ENCODE data around the gene PPIF.

PPIF gene

GRCh38 chr10:79349766-79350406 is 2.6 kb downstream of the PPIF start:
- DNase-seq: no peak

DNA sequence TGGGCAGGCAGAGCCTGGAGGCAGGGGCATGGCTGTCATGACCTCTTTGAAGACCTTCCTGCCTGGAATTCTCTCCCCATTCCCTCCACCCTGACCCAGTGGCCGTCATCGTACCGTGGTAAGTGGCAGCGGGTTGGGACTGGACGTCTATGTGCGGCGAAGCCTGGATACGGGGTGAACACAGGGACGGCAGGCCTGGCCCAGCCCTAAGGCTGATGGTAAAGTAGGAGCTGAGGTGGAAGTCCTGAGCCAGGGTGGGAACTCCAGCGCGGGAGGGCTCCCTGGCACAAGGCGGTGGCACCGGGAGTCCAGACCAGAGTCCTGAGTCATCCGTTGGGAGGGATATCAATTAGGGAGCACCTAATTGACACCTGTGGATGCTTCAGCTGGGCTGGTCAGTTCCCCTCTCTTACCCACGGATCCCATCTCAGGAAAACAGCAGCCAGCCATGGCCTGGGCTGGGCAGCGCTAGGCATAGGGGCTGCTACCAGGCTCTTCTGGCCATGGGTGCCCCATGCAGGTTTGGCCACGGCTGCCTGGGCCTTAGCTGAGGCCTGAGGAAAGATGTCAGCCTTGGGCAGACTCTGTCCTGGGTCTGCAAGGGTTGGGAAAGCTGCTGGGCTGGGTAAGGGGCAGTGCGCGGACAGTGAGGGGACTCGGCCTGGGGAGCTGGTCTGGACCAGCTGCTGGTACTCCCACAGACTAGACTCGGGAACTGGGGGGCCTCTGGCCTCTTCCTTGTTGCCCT is 3.3 kb downstream of the PPIF start:
- no peak for DNase-seq

GRCh38 chr10:79351332-79351731 is 4.1 kb downstream of the PPIF start:
- DNase-seq: no peak

DNA sequence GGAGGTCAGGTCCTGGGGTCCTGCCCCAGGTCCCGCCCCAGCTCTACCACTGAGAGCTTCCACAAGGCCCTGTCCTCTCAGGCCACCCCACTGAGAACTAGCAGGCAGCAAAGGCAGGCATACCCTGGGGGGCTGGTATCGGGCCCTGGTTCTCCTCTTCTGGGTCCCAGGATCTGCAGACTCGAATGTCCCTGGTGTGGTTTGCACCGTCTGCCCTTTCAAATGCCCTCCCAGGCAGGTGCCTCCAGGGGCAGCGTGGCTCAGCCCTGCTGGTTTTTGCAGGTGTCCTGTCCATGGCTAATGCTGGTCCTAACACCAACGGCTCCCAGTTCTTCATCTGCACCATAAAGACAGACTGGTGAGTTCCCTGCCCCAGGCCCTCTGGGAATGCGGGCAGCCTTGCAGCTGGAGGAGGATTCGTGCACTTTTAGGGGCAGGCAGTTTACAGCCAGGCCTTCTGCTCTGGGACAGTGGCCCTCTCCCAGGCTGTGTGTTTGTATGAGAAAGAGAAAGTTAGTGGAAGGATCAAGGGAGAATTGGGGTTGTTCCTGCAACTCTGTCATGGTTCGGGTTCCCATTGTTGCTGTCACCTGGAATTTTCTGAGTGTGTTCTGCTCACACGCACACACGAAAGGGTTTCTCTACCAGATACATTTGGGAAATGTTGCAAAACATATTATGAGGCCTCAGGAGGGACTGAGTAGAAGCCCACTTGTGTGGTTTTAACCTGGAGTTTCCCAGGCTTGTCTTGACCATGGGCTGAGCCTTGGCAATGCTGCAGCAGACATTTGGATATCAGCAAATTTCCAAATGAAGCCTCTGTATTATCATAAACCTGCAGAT is 5.0 kb downstream of the PPIF start:
- no peak for DNase-seq

- DNase-seq: no peak
Observed at GRCh38 chr10:79353000-79353406, 5.7 kb downstream of the PPIF start.

DNA sequence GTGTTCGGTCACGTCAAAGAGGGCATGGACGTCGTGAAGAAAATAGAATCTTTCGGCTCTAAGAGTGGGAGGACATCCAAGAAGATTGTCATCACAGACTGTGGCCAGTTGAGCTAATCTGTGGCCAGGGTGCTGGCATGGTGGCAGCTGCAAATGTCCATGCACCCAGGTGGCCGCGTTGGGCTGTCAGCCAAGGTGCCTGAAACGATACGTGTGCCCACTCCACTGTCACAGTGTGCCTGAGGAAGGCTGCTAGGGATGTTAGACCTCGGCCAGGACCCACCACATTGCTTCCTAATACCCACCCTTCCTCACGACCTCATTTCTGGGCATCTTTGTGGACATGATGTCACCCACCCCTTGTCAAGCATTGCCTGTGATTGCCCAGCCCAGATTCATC is 6.5 kb downstream of the PPIF start:
- DNase-seq: no peak

DNA sequence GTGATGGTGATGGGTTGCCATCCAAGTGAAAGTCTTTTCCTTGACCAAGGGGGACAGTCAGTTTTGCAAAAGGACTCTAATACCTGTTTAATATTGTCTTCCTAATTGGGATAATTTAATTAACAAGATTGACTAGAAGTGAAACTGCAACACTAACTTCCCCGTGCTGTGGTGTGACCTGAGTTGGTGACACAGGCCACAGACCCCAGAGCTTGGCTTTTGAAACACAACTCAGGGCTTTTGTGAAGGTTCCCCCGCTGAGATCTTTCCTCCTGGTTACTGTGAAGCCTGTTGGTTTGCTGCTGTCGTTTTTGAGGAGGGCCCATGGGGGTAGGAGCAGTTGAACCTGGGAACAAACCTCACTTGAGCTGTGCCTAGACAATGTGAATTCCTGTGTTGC is 6.9 kb downstream of the PPIF start:
- DNase-seq: no peak

GRCh38 chr10:79354615-79355014 is 7.3 kb downstream of the PPIF start:
- DNase-seq: no peak

- no peak for DNase-seq
Observed at GRCh38 chr10:79355420-79356017, 8.2 kb downstream of the PPIF start.

DNA sequence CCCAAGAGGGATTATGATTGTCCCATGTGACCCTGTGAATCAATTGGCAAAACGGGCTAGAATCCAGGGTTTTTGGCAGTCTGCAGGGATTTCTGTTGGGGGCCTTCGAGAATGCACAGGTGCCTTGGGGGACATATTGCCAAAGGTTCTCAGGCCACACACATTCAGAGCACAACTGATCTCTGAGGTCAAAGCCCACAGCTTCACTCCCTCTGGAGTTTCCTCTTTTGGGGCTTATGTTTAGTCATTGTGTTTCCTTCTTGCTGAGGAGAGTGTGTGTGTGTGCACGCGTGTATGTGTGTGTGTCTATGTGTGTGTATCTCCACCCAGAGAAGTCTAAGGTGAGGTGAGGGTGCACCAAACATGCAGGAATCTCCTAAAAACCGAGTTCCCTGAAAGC is 8.8 kb downstream of the PPIF start:
- DNase-seq: no peak

GRCh38 chr10:79357180-79357579 is 9.9 kb downstream of the PPIF start:
- no peak for DNase-seq

- DNase-seq: no peak
Observed at GRCh38 chr10:79358811-79359210, 11.5 kb downstream of the PPIF start.

DNA sequence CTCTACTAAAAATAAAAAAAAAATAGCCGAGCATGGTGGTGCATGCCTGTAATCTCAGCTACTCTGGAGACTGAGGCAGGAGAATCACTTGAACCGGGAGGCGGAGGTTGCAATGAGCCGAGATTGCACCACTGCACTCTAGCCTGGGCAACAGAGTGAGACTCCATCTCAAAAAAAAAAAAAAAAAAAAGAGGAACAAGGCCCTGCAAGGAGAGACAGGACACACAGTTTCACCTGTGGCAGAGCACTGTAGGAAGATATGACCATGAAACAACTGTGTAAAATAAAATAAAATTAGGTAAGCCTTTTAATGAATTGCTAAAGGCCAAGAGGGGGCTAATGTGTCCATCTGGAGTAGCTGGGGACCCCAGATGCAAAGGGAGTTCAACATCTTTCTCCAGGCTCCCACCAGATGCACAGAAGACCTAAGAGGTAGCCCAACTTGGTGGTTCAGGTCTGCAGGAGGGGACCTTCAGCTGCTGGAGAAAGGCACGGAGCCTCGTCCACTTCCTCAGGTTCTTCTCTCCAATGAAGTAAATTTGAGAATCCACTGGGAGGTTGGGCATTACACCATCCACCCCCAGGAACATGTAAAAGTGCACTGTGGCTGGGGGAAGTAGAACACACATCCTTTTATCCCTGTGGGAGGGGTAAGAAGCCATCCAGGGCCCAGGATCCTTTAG is 12.7 kb downstream of the PPIF start:
- no peak for DNase-seq

DNA sequence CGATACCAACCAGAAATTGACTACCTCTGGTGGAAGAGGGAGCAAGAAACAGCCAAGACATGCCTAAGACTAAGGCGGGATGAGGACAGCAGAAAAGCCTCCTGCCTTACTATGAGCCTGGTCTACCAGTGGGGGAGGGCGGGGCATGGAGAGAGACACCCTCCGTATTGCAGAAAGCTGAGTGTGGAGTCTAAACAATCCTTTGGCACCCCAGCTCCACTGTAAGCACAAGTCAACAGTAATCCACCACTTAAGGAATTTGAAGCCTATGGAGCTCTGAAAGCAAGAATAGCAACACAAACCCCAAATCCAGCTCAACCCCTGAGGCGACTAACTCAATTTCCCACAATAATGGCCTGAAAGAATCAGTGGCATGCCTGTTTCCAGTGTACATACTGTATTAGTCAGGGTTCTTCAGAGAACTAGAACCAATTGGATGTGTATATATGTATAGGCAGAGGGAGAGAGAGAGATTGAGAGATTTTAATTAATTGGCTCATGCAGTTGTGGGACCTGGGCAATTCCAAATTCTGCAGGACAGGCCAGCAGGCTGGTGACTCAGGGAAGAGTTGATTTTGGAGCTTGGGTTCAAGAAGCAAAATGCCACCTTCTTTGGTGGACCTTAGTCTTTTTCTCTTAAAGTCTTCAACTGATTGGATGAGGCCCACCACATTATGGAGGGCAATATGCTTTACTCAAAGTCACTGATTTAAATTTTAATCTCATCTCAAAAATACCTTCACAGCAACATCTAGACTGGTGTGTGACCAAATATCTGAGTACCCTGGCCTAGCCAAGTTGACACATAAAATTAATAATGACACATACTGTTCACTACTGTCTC is 13.5 kb downstream of the PPIF start:
- no peak for DNase-seq

DNA sequence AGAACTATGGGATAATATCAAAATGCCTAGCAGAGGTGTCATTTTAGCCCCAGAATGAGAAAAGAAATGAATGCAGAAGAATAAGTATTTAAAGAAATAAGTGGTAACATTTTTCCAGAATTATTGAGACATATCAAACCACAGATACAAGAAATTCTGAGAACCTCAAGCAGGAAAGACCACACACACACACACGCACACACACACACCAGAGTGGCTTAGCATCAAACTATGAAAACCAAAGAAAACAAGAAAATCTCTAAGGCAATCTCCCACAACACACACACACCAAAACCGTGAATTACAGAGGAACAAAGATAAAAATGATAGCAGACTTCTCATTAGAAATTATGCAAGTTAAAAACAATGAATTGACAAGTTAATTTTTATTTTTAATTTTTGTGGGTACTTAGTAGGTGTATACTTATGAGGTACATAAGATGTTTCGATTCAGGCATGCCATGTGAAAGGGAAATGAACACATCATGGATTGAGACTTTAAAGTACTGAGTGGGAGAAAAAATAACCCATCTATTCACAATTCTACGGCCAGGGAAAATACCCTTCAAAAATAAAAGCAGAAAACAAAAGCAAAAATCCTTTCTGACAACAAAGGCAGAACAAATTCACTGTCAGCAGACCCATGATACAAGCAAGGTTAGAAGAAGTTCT is 14.6 kb downstream of the PPIF start:
- no peak for DNase-seq

- DNase-seq: no peak
Observed at GRCh38 chr10:79367426-79368189, 20.3 kb downstream of the PPIF start.

DNA sequence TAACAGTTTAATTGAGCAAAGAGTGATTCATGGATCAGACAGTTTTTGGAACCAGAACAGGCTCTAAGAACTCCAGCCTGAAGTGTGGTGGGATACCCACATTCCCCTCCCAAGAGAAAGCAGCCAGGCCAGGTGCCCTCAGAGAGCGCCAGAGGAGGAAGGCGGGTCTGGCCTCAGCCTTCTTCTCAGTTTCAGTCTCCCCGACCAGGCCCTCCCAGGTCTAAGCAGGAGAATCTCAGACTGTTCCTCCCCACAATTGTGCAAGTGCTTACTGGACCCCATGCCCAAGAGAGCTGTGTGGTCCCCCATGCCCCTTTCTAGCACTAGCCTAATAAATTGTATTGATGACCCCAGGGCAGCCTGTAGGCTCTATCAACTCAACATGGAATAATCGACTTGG is 25.6 kb downstream of the PPIF start:
- no peak for DNase-seq

DNA sequence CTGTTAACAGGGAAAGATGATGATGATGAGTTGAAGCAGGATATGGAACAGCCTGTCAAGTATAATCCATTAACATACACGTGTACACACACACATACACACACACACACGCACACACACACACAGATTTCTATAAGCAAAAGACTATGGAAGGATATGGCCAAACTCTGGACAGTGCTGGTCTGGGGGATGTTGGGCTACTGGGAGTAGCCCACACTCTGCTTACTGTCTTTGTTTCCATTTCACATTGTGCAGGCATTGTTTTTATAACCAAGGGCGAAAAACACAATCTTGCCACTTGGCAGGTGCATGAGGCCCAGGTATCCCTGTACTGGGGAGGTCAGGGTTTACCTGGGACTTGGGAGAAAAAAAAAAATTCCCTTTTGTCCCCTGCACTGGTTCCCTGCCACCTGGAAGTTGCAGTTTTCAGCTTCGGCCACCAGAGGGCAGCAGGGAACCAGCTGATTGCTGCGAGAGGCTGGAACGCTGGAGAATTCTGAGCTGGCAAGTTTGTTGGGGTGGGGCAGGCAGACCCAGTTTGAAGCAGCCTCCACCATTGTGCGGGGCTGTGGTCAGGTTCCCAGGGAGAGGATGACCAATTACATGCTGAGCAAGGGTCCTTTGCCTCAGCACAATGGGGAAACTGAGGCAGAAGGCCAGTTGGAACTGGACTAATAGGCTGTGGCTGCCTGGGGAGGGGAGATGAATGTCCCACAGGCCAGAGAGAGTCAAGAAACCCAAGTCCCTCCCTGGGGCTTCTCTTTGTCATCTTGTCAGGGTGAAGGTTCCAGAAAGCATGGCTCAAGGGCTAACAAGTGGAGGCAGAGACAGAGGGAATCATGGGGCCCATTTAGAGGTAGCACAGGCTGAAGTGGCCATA is 27.3 kb downstream of the PPIF start:
- peak; percentile 14 for DNase-seq

GRCh38 chr10:79375321-79376077 is 28.2 kb downstream of the PPIF start:
- no peak for DNase-seq
